B cell (primary cell): ENCODE data around the gene ZMYM2. TPM values are rescaled to one million over a fixed set of nuclear protein-coding genes. Genes with fewer than 3 reads are reported as not detected.

Experiments used
- ATAC-seq: fragments of 200-7000 bp; cut with Tn5 transposase; one replicate; pipeline ENCODE4 v1.10.0; 2021; ENCODE audit warnings: low read depth, mild to moderate bottlenecking, moderate number of reproducible peaks, moderate library complexity
- CTCF ChIA-PET: fragments of 350-600 bp; sonication (Branson Sonifier 250); formaldehyde crosslinking; loops from one replicate; lab custom pipeline; 2021; ENCODE audit warnings: antibody characterized with exemption, inconsistent platforms; lab: Charles Lee
- POLR2A ChIA-PET: fragments of 350-600 bp; sonication (Branson Sonifier 250); formaldehyde crosslinking; loops from one replicate; lab custom pipeline; 2021; ENCODE audit warnings: antibody characterized with exemption; lab: Charles Lee
- DNase-seq: peaks from one replicate; pipeline ENCODE4 v3.0.0; 2013
- H2AFZ ChIP-seq: 2 replicates; pipeline ENCODE4 v1.6.1; 2012; ENCODE audit warnings: mild to moderate bottlenecking, low read depth, low read length; ENCODE audit not compliant: insufficient read depth, poor library complexity, severe bottlenecking
- H3K27ac ChIP-seq, 2 donors: 1 replicate in 1 of 2; 2 replicates in 1 of 2; pipeline ENCODE4 v1.5.1; 2012 to 2013; ENCODE audit warnings: low read length in 2 of 2, mild to moderate bottlenecking in 2 of 2, moderate library complexity in 1 of 2
- H3K27me3 ChIP-seq, 4 experiments: fragments of 200-600 bp in 1 of 4; sonication (generic) in 1 of 4; replicated peaks in 1 of 4; 1 replicate in 2 of 4; 2 replicates in 2 of 4; pipeline versions ENCODE4 v1.6.1 to v1.7.0; 2013 to 2016; ENCODE audit warnings: low read length in 3 of 4, mild to moderate bottlenecking in 2 of 4, mixed read lengths in 1 of 4, moderate library complexity in 1 of 4; ENCODE audit not compliant: insufficient read depth in 4 of 4, control insufficient read depth in 3 of 4; ENCODE audit errors: control extremely low read depth in 1 of 4
- H3K36me3 ChIP-seq, 2 experiments: replicated peaks in 1 of 2; 1 replicate in 1 of 2; 2 replicates in 1 of 2; pipeline versions ENCODE4 v1.6.1 to v1.7.1; 2013; ENCODE audit warnings: low read length in 1 of 2; ENCODE audit not compliant: insufficient read depth in 2 of 2, control insufficient read depth in 1 of 2; ENCODE audit errors: control extremely low read depth in 1 of 2, extremely low read depth in 1 of 2
- H3K4me1 ChIP-seq, 2 donors: fragments of 200-600 bp in 1 of 2; sonication (generic) in 1 of 2; 1 replicate in 1 of 2; 2 replicates in 1 of 2; pipeline versions ENCODE4 v1.5.1 to v1.6.1; 2013 to 2017; ENCODE audit warnings: low read length in 2 of 2; ENCODE audit not compliant: control insufficient read depth in 2 of 2, insufficient read depth in 2 of 2
- H3K4me2 ChIP-seq: replicated peaks from 2 replicates; pipeline ENCODE3; 2012; ENCODE audit warnings: mild to moderate bottlenecking, low read depth, low read length; ENCODE audit not compliant: poor library complexity, severe bottlenecking
- H3K4me3 ChIP-seq, 5 experiments: fragments of 200-600 bp in 1 of 5; sonication (generic) in 1 of 5; 1 replicate in 3 of 5; 2 replicates in 2 of 5; pipeline versions ENCODE4 v1.5.1 to v1.7.0; 2011 to 2016; ENCODE audit warnings: low read length in 4 of 5, mild to moderate bottlenecking in 4 of 5, low read depth in 2 of 5, control low read depth in 1 of 5, moderate library complexity in 1 of 5; ENCODE audit not compliant: insufficient read depth in 1 of 5; ENCODE audit errors: control extremely low read depth in 1 of 5, extremely low read depth in 1 of 5
- H3K79me2 ChIP-seq: fragments of 200-600 bp; sonication (generic); one replicate; pipeline ENCODE4 v1.6.0; 2016; ENCODE audit warnings: low read length; ENCODE audit not compliant: control insufficient read depth, insufficient read depth
- H3K9ac ChIP-seq: fragments of 200-600 bp; sonication (generic); 2 replicates; pipeline ENCODE4 v1.6.1; 2017; ENCODE audit warnings: mild to moderate bottlenecking, low read length, moderate library complexity
- H3K9me3 ChIP-seq, 3 donors: one replicate each; pipeline versions ENCODE4 v1.6.1 to v1.7.1; 2013; ENCODE audit warnings: low read length in 2 of 3; ENCODE audit not compliant: control insufficient read depth in 2 of 3, insufficient read depth in 1 of 3; ENCODE audit errors: control extremely low read depth in 1 of 3
- H4K20me1 ChIP-seq: 2 replicates; pipeline ENCODE4 v1.6.0; 2012; ENCODE audit warnings: mild to moderate bottlenecking, low read length; ENCODE audit not compliant: insufficient read depth, control insufficient read depth, poor library complexity, severe bottlenecking
- H3K27ac Mint-ChIP-seq: one replicate; pipeline ENCODE4 v1.8.0; 2021; ENCODE audit warnings: mixed read lengths
- H3K27me3 Mint-ChIP-seq: one replicate; pipeline ENCODE4 v1.8.0; 2021; ENCODE audit warnings: mixed read lengths
- H3K4me1 Mint-ChIP-seq: one replicate; pipeline ENCODE4 v1.8.0; 2021; ENCODE audit warnings: mixed read lengths
- H3K4me3 Mint-ChIP-seq: one replicate; pipeline ENCODE4 v1.8.0; 2021; ENCODE audit warnings: mixed read lengths
- H3K9me3 Mint-ChIP-seq: one replicate; pipeline ENCODE4 v1.8.0; 2022; ENCODE audit warnings: mixed read lengths; ENCODE audit not compliant: insufficient read depth
- EZH2 ChIP-seq: IDR thresholded peaks from 2 replicates; pipeline ENCODE4 v1.6.1; 2012; ENCODE audit warnings: borderline replicate concordance, low read depth, mild to moderate bottlenecking, moderate library complexity, low read length; ENCODE audit not compliant: insufficient read depth, poor library complexity, severe bottlenecking
- WGBS: methylation state at CpG from one replicate; pipeline ENCODE4 v1.1.5; 2013; ENCODE audit warnings: missing lambda C conversion rate; ENCODE audit not compliant: insufficient coverage; 5-methylcytosine and 5-hydroxymethylcytosine counted together
- intact Hi-C: fragments of 100-400 bp; cut with micrococcal nuclease; formaldehyde crosslinking; loops from one replicate; pipeline ENCODE4 v1.10.0; 2022
- polyA plus RNA-seq: library from polyadenylated mRNA; depleted of rRNA; stranded (reverse); fragments of >200 nt; gene quantifications from 2 replicates; pipeline ENCODE4 v1.2.3, GENCODE V29; 2012
- total RNA-seq, 2 donors: library from RNA; stranded (reverse); fragments of 120-200 nt in 1 of 2; gene quantifications; 1 replicate in 1 of 2; 2 replicates in 1 of 2; pipeline versions ENCODE4 v1.2.3 to v1.2.4, GENCODE V29; 2013 to 2022
- TF ChIP-seq, protein P1 (sequence below): fragments of 200-600 bp; IDR thresholded peaks from one replicate; pipeline ENCODE4 v1.8.0; 2022; ENCODE audit warnings: antibody characterized with exemption, mild to moderate bottlenecking

The ZMYM2 gene
- total and polyA plus RNA-seq, 2 donors (not counting 1 experiment from before 2014, with no cell fraction given): 21.7 to 131 TPM

DNA sequence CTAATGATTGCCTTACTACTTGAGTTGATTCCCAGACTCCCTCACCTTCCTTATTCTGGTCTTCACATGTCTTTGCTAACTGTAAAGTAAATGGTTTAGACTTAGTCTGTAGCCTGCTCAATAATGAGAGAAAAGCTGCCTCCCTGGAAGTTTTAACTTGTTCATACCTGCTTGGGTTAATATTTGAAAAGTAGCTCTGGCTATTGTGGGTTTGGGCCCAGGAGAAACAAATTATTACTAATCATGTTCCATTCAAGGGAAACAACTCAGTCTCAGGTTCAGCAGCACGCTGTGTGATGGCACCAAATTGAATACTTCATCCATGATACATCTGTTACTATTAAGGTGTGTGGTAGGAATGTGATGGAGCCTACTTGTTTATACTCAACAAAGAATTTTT, 75.0 kb downstream of the ZMYM2 start:
- no peak overlapping the region for H3K4me3 Mint-ChIP-seq
- ChIA-PET POLR2A (no interaction called here), CTCF (no interaction called here)
- Histone ChIP-seq H3K27ac (no peak overlapping the region), H3K4me1 (no peaks in the 10 kb centered on the region), H3K9me3 (no peaks in the 10 kb centered on the region), H3K27me3 (no peaks in the 10 kb centered on the region), H4K20me1 (no peaks in the 10 kb centered on the region), H3K36me3 (peaks cover 4 to 58% of the 10 kb centered on the region in 2 experiments), H3K9ac (no peak overlapping the region), H3K79me2 (peaks cover 9% of the 10 kb centered on the region), H3K4me2 (no peak overlapping the region), H3K4me3 (no peak overlapping the region), H2AFZ (no peak overlapping the region)
- H3K4me1 Mint-ChIP-seq: no peaks in the 10 kb centered on the region
- H3K27me3 Mint-ChIP-seq: no peaks in the 10 kb centered on the region
- ATAC-seq (no peak), DNase-seq (no peak)
- H3K27ac Mint-ChIP-seq: no peak overlapping the region
- intact Hi-C loops: no loop called here
- no CpG with 5 or more reads among the region's 1 CpG for WGBS
- no peak for TF ChIP-seq EZH2
- TF ChIP-seq, protein P1, sequence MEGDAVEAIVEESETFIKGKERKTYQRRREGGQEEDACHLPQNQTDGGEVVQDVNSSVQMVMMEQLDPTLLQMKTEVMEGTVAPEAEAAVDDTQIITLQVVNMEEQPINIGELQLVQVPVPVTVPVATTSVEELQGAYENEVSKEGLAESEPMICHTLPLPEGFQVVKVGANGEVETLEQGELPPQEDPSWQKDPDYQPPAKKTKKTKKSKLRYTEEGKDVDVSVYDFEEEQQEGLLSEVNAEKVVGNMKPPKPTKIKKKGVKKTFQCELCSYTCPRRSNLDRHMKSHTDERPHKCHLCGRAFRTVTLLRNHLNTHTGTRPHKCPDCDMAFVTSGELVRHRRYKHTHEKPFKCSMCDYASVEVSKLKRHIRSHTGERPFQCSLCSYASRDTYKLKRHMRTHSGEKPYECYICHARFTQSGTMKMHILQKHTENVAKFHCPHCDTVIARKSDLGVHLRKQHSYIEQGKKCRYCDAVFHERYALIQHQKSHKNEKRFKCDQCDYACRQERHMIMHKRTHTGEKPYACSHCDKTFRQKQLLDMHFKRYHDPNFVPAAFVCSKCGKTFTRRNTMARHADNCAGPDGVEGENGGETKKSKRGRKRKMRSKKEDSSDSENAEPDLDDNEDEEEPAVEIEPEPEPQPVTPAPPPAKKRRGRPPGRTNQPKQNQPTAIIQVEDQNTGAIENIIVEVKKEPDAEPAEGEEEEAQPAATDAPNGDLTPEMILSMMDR: no peak
- peaks cover 3% of the 10 kb centered on the region for H3K9me3 Mint-ChIP-seq

- no peak overlapping the region for H3K27ac ChIP-seq
- no peaks in the 10 kb centered on the region for H3K27me3 Mint-ChIP-seq
- no peak overlapping the region for H3K9ac ChIP-seq
- peaks cover 3 to 63% of the 10 kb centered on the region in 2 experiments for H3K36me3 ChIP-seq
- TF ChIP-seq, protein P1: no peak
- TF ChIP-seq EZH2: no peak
- H3K27ac Mint-ChIP-seq: no peak overlapping the region
- no peaks in the 10 kb centered on the region for H4K20me1 ChIP-seq
- no peak overlapping the region for H2AFZ ChIP-seq
- peaks cover 3% of the 10 kb centered on the region for H3K9me3 Mint-ChIP-seq
- ATAC-seq (no peak), DNase-seq (no peak)
- H3K4me3 ChIP-seq: no peak overlapping the region
- no peaks in the 10 kb centered on the region for H3K9me3 ChIP-seq
- ChIA-PET CTCF (no interaction called here), POLR2A (no interaction called here)
- H3K4me3 Mint-ChIP-seq: no peak overlapping the region
- no peaks in the 10 kb centered on the region for H3K27me3 ChIP-seq
- intact Hi-C loops: no loop called here
- no peaks in the 10 kb centered on the region for H3K4me1 ChIP-seq
- H3K4me1 Mint-ChIP-seq: peaks cover 2% of the 10 kb centered on the region
- no CpG with 5 or more reads among the region's 4 CpGs for WGBS
- peaks cover 23% of the 10 kb centered on the region for H3K79me2 ChIP-seq
- H3K4me2 ChIP-seq: no peak overlapping the region
These were observed 76.6 kb downstream of the ZMYM2 start for GRCh38 chr13:20035130-20035529.
